Measurements from ENCODE around the gene CRTAP.
"Not testable (repeated sequence)": the region's sequence is repeated elsewhere in the genome, so short reads cannot be mapped to it uniquely, and the experiment has no call there.

Gene CRTAP

GRCh38 chr3:33131331-33132018 is 17.7 kb downstream of the CRTAP start:
- no peak overlapping the region for H3K4me3 ChIP-seq (ENCODE audit: low read depth in 1 of 2, low read length in 1 of 2)
- no peaks in the 10 kb centered on the region for H3K27me3 ChIP-seq
- no peaks in the 10 kb centered on the region for H3K9me3 ChIP-seq
- TF ChIP-seq CTCF (IDR thresholded peaks at IDR 0.05), result peak; percentile 87
- peaks cover 15% of the 10 kb centered on the region for H3K36me3 ChIP-seq
- no peaks in the 10 kb centered on the region for H3K4me1 ChIP-seq (ENCODE audit: control insufficient read depth in 1 of 2, insufficient read depth in 1 of 2, low read depth in 1 of 2, low read length in 1 of 2)
- no peak overlapping the region for H3K27ac ChIP-seq

- Histone ChIP-seq H3K36me3 (peaks cover 15% of the 10 kb centered on the region), H3K4me3 (ENCODE audit: low read depth in 1 of 2, low read length in 1 of 2) (no peak overlapping the region), H3K27me3 (no peaks in the 10 kb centered on the region), H3K27ac (no peak overlapping the region), H3K4me1 (ENCODE audit: control insufficient read depth in 1 of 2, insufficient read depth in 1 of 2, low read depth in 1 of 2, low read length in 1 of 2) (no peaks in the 10 kb centered on the region), H3K9me3 (no peaks in the 10 kb centered on the region)
- TF ChIP-seq CTCF (IDR thresholded peaks at IDR 0.05), result no peak
Observed at GRCh38 chr3:33132019-33132360, 18.2 kb downstream of the CRTAP start.

- Histone ChIP-seq H3K4me3 (ENCODE audit: low read depth in 1 of 2, low read length in 1 of 2) (no peak overlapping the region), H3K36me3 (peaks cover 15% of the 10 kb centered on the region), H3K27me3 (no peaks in the 10 kb centered on the region), H3K27ac (no peak overlapping the region), H3K9me3 (no peaks in the 10 kb centered on the region), H3K4me1 (ENCODE audit: control insufficient read depth in 1 of 2, insufficient read depth in 1 of 2, low read depth in 1 of 2, low read length in 1 of 2) (no peaks in the 10 kb centered on the region)
- no peak for TF ChIP-seq CTCF (IDR thresholded peaks at IDR 0.05)
Observed at GRCh38 chr3:33134026-33134625, 20.3 kb downstream of the CRTAP start.

GRCh38 chr3:33137691-33138090 is 23.9 kb downstream of the CRTAP start:
- H3K4me1 ChIP-seq (ENCODE audit: control insufficient read depth in 1 of 2, insufficient read depth in 1 of 2, low read depth in 1 of 2, low read length in 1 of 2), result no peaks in the 10 kb centered on the region
- no peak for TF ChIP-seq CTCF (IDR thresholded peaks at IDR 0.05)
- H3K9me3 ChIP-seq, result no peaks in the 10 kb centered on the region
- H3K4me3 ChIP-seq (ENCODE audit: low read depth in 1 of 2, low read length in 1 of 2), result no peak overlapping the region
- peaks cover 19% of the 10 kb centered on the region for H3K36me3 ChIP-seq
- H3K27me3 ChIP-seq, result no peaks in the 10 kb centered on the region
- H3K27ac ChIP-seq, result no peak overlapping the region

GRCh38 chr3:33139006-33139623 is 25.3 kb downstream of the CRTAP start:
- peaks cover 21% of the 10 kb centered on the region for H3K36me3 ChIP-seq
- not testable (repeated sequence) for H3K27ac ChIP-seq

GRCh38 chr3:33139996-33140395 is 26.2 kb downstream of the CRTAP start:
- Histone ChIP-seq H3K27ac (no peak overlapping the region), H3K27me3 (no peaks in the 10 kb centered on the region), H3K9me3 (no peaks in the 10 kb centered on the region), H3K36me3 (peaks cover 19% of the 10 kb centered on the region), H3K4me1 (ENCODE audit: control insufficient read depth in 1 of 2, insufficient read depth in 1 of 2, low read depth in 1 of 2, low read length in 1 of 2) (no peaks in the 10 kb centered on the region), H3K4me3 (ENCODE audit: low read depth in 1 of 2, low read length in 1 of 2) (no peak overlapping the region)
- TF ChIP-seq CTCF (IDR thresholded peaks at IDR 0.05), result no peak

More at GRCh38 chr3:33139006-33139623, 25.3 kb downstream of the CRTAP start:
- H3K4me1 ChIP-seq (ENCODE audit: control insufficient read depth in 1 of 2, insufficient read depth in 1 of 2, low read depth in 1 of 2, low read length in 1 of 2); H3K27me3 ChIP-seq; H3K4me3 ChIP-seq (ENCODE audit: low read depth in 1 of 2, low read length in 1 of 2); H3K9me3 ChIP-seq: not testable (repeated sequence)
